HG03280 (cell line): Measurements from ENCODE around the gene MID1.

Experiments
- ATAC-seq: cut with Tn5 transposase; IDR thresholded peaks from one replicate; pipeline ENCODE4 v1.9.1; 2021; ENCODE audit warnings: mild to moderate bottlenecking, moderate library complexity; ENCODE audit not compliant: unreplicated experiment

MID1 gene

GRCh38 chrX:10620121-10620699, at the start of gene MID1:
TSS of gene MID1 (minus strand) at chrX:10620585. CDS start at chrX:10567547, 53,038 bp downstream.
- ATAC-seq = peak; percentile 35

GRCh38 chrX:10667143-10667542, 46.8 kb upstream of the MID1 start:
- no peak for ATAC-seq

- no peak for ATAC-seq
Observed at GRCh38 chrX:10666102-10666501, 45.7 kb upstream of the MID1 start.

GRCh38 chrX:10665681-10666080, 45.3 kb upstream of the MID1 start:
- no peak for ATAC-seq

- no peak for ATAC-seq
Observed at GRCh38 chrX:10660171-10660570, 39.8 kb upstream of the MID1 start.

GRCh38 chrX:10656214-10656613, 35.8 kb upstream of the MID1 start:
- no peak for ATAC-seq

GRCh38 chrX:10654960-10655359, 34.6 kb upstream of the MID1 start:
- ATAC-seq = no peak

- ATAC-seq = no peak
Observed at GRCh38 chrX:10653302-10653701, 32.9 kb upstream of the MID1 start.

GRCh38 chrX:10649265-10649664, 28.9 kb upstream of the MID1 start:
- no peak for ATAC-seq

GRCh38 chrX:10648614-10649013, 28.2 kb upstream of the MID1 start:
- ATAC-seq = no peak

- ATAC-seq = no peak
Observed at GRCh38 chrX:10636851-10637250, 16.5 kb upstream of the MID1 start.

- ATAC-seq = no peak
Observed at GRCh38 chrX:10636337-10636736, 16.0 kb upstream of the MID1 start.

GRCh38 chrX:10634392-10635161, 14.2 kb upstream of the MID1 start:
- ATAC-seq = no peak

GRCh38 chrX:10633722-10634121, 13.3 kb upstream of the MID1 start:
- no peak for ATAC-seq

- ATAC-seq = no peak
Observed at GRCh38 chrX:10631416-10632145, 11.2 kb upstream of the MID1 start.

- ATAC-seq = no peak
Observed at GRCh38 chrX:10630320-10630719, 9.9 kb upstream of the MID1 start.

GRCh38 chrX:10629905-10630304, 9.5 kb upstream of the MID1 start:
- no peak for ATAC-seq

- no peak for ATAC-seq
Observed at GRCh38 chrX:10628906-10629305, 8.5 kb upstream of the MID1 start.

- no peak for ATAC-seq
Observed at GRCh38 chrX:10622197-10622596, 1.8 kb upstream of the MID1 start.

GRCh38 chrX:10619425-10620046, 849 bp downstream of the MID1 start:
- peak; percentile 51 for ATAC-seq

GRCh38 chrX:10618961-10619360, 1.4 kb downstream of the MID1 start:
- no peak for ATAC-seq

GRCh38 chrX:10617999-10618351, 2.4 kb downstream of the MID1 start:
- no peak for ATAC-seq
